HepG2 (cell line): ENCODE results near the gene COL4A3. TPM values are rescaled to one million over a fixed set of nuclear protein-coding genes. Genes with fewer than 3 reads are reported as not detected.

Experiments used
- BCL6 ChIP-seq: IDR thresholded peaks from 2 replicates; pipeline ENCODE4 v1.6.1; 2016; ENCODE audit warnings: missing genetic modification reagents, missing compliant biosample characterization
- HMGA1 ChIP-seq: sonication (generic); formaldehyde crosslinking; conservative IDR thresholded peaks from 2 replicates; pipeline ENCODE4 v1.4.0; 2020; ENCODE audit warnings: missing genetic modification reagents
- HMGXB4 ChIP-seq, 2 experiments: sonication (generic) in 1 of 2; formaldehyde crosslinking in 1 of 2; IDR thresholded peaks; 2 replicates each; pipeline versions ENCODE4 v1.4.0 to v1.6.1; 2018 to 2020; ENCODE audit warnings: missing genetic modification reagents in 2 of 2, borderline replicate concordance in 1 of 2, low read depth in 1 of 2, mild to moderate bottlenecking in 1 of 2, missing biosample characterization in 1 of 2
- HNRNPUL1 ChIP-seq: fragments of 200-400 bp; formaldehyde crosslinking; IDR thresholded peaks from 2 replicates; pipeline ENCODE4 v1.6.1; 2017; ENCODE audit warnings: low read depth, mild to moderate bottlenecking, low read length, moderate library complexity
- ISL2 ChIP-seq: sonication (generic); formaldehyde crosslinking; IDR thresholded peaks from 2 replicates; pipeline ENCODE4 v1.5.0; 2020; ENCODE audit warnings: missing genetic modification reagents
- ISX ChIP-seq: sonication (generic); formaldehyde crosslinking; conservative IDR thresholded peaks from 2 replicates; pipeline ENCODE4 v1.5.0; 2020; ENCODE audit warnings: missing genetic modification reagents
- KAT7 ChIP-seq: IDR thresholded peaks from 2 replicates; pipeline ENCODE4 v1.6.1; 2018; ENCODE audit warnings: borderline replicate concordance, missing compliant biosample characterization
- KLF6 ChIP-seq: IDR thresholded peaks from 2 replicates; pipeline ENCODE4 v1.8.0; 2016; ENCODE audit warnings: missing biosample characterization, missing genetic modification reagents
- MAFF ChIP-seq: IDR thresholded peaks from 2 replicates; pipeline ENCODE4 v1.6.1; 2011; ENCODE audit warnings: low read depth, low read length, improper control_type of control experiment
- MAZ ChIP-seq, 2 experiments: sonication (generic) in 1 of 2; formaldehyde crosslinking in 1 of 2; IDR thresholded peaks; 2 replicates each; pipeline versions ENCODE4 v1.5.0 to v1.6.1; 2012 to 2020; ENCODE audit warnings: low read depth in 2 of 2, mild to moderate bottlenecking in 2 of 2, borderline replicate concordance in 1 of 2, improper control_type of control experiment in 1 of 2, low read length in 1 of 2, missing genetic modification reagents in 1 of 2, moderate library complexity in 1 of 2
- MBD4 ChIP-seq: IDR thresholded peaks from 2 replicates; pipeline ENCODE4 v1.6.1; 2012; ENCODE audit warnings: low read length, inconsistent platforms, borderline replicate concordance
- MLLT10 ChIP-seq: sonication (generic); formaldehyde crosslinking; IDR thresholded peaks from 2 replicates; pipeline ENCODE4 v1.4.0; 2020; ENCODE audit warnings: missing genetic modification reagents
- NFYB ChIP-seq: sonication (generic); formaldehyde crosslinking; IDR thresholded peaks from 2 replicates; pipeline ENCODE4 v1.4.0; 2020; ENCODE audit warnings: missing genetic modification reagents
- NR1H2 ChIP-seq: sonication (generic); formaldehyde crosslinking; IDR thresholded peaks from 2 replicates; pipeline ENCODE4 v1.8.1; 2022; ENCODE audit warnings: low read depth, missing genetic modification reagents, borderline replicate concordance
- RNF2 ChIP-seq: fragments of 450-650 bp; conservative IDR thresholded peaks from 2 replicates; pipeline ENCODE4 v1.6.1; 2016; ENCODE audit warnings: low read depth
- SMARCE1 ChIP-seq: fragments of 450-650 bp; IDR thresholded peaks from 2 replicates; pipeline ENCODE4 v1.6.1; 2017; ENCODE audit warnings: borderline replicate concordance
- SNAPC2 ChIP-seq: sonication (generic); formaldehyde crosslinking; IDR thresholded peaks from 2 replicates; pipeline ENCODE4 v1.8.1; 2022; ENCODE audit warnings: mild to moderate bottlenecking, missing genetic modification reagents
- ZBTB14 ChIP-seq: sonication (generic); formaldehyde crosslinking; IDR thresholded peaks from 2 replicates; pipeline ENCODE4 v1.4.0; 2020; ENCODE audit warnings: missing genetic modification reagents
- ZNF552 ChIP-seq: sonication (generic); formaldehyde crosslinking; IDR thresholded peaks from 2 replicates; pipeline ENCODE4 v1.9.0; 2022; ENCODE audit warnings: missing genetic modification reagents, mild to moderate bottlenecking, borderline replicate concordance
- polyA plus RNA-seq, 8 experiments: library from polyadenylated mRNA; depleted of rRNA in 3 of 8; stranded (reverse) in 7 of 8; unstranded in 1 of 8; fragments of >200 nt; fragmentation: Illumina TruSeq in 4 of 8; extraction: Trizol in 4 of 8; gene quantifications; 2 replicates each; pipeline versions ENCODE4 v1.2.1 to v1.2.3, GENCODE V29; 2011 to 2016; ENCODE audit warnings: low read depth in 4 of 8, missing spikeins in 1 of 8, mixed read lengths in 1 of 8; ENCODE audit not compliant: insufficient read depth in 1 of 8
- total RNA-seq, 5 experiments: library from RNA; depleted of rRNA; stranded (reverse); fragments of >200 nt; fragmentation: Illumina TruSeq; extraction: Trizol; gene quantifications; 2 replicates each; pipeline ENCODE4 v1.2.3, GENCODE V29; 2016; ENCODE audit warnings: low read depth in 1 of 5
- TF ChIP-seq, protein P1 (sequence below), 2 experiments: IDR thresholded peaks; 2 replicates each; pipeline ENCODE4 v1.6.1; 2011 to 2012; ENCODE audit warnings: low read length in 2 of 2, borderline replicate concordance in 1 of 2, low read depth in 1 of 2, mild to moderate bottlenecking in 1 of 2, moderate library complexity in 1 of 2
- TF ChIP-seq, protein P2 (sequence below): sonication (generic); formaldehyde crosslinking; conservative IDR thresholded peaks from 2 replicates; pipeline ENCODE4 v1.8.0; 2022; ENCODE audit warnings: mild to moderate bottlenecking, moderate library complexity, missing genetic modification reagents

Gene COL4A3
- total and polyA plus RNA-seq, 2 of the 13 experiments (the other 11 are each of a cell fraction or from before 2014, with no cell fraction given), result 0.02 TPM; not detected in 1

GRCh38 chr2:227339098-227339599 lies 174.7 kb downstream of the COL4A3 start (continued):
- TF ChIP-seq NR1H2, result no peak
- TF ChIP-seq, protein P1, sequence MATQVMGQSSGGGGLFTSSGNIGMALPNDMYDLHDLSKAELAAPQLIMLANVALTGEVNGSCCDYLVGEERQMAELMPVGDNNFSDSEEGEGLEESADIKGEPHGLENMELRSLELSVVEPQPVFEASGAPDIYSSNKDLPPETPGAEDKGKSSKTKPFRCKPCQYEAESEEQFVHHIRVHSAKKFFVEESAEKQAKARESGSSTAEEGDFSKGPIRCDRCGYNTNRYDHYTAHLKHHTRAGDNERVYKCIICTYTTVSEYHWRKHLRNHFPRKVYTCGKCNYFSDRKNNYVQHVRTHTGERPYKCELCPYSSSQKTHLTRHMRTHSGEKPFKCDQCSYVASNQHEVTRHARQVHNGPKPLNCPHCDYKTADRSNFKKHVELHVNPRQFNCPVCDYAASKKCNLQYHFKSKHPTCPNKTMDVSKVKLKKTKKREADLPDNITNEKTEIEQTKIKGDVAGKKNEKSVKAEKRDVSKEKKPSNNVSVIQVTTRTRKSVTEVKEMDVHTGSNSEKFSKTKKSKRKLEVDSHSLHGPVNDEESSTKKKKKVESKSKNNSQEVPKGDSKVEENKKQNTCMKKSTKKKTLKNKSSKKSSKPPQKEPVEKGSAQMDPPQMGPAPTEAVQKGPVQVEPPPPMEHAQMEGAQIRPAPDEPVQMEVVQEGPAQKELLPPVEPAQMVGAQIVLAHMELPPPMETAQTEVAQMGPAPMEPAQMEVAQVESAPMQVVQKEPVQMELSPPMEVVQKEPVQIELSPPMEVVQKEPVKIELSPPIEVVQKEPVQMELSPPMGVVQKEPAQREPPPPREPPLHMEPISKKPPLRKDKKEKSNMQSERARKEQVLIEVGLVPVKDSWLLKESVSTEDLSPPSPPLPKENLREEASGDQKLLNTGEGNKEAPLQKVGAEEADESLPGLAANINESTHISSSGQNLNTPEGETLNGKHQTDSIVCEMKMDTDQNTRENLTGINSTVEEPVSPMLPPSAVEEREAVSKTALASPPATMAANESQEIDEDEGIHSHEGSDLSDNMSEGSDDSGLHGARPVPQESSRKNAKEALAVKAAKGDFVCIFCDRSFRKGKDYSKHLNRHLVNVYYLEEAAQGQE (IDR thresholded peaks at IDR 0.05; ENCODE audit: borderline replicate concordance in 1 of 2, low read depth in 1 of 2, low read length in 2 of 2), result no peak
- TF ChIP-seq BCL6 (CRISPR knock-in tag), result no peak
- TF ChIP-seq ISL2 (CRISPR knock-in tag), result 0 out of 2 replicates have a peak, but pooled peaks have one; percentile 12
- no peak for TF ChIP-seq ZNF552 (CRISPR knock-in tag)
- TF ChIP-seq SNAPC2 (CRISPR knock-in tag), result no peak
- TF ChIP-seq MLLT10 (CRISPR knock-in tag), result no peak
- TF ChIP-seq MAFF, result no peak
- TF ChIP-seq MBD4, result no peak
- TF ChIP-seq HMGA1 (CRISPR knock-in tag), result no peak
- TF ChIP-seq SMARCE1, result no peak
- TF ChIP-seq, protein P2, sequence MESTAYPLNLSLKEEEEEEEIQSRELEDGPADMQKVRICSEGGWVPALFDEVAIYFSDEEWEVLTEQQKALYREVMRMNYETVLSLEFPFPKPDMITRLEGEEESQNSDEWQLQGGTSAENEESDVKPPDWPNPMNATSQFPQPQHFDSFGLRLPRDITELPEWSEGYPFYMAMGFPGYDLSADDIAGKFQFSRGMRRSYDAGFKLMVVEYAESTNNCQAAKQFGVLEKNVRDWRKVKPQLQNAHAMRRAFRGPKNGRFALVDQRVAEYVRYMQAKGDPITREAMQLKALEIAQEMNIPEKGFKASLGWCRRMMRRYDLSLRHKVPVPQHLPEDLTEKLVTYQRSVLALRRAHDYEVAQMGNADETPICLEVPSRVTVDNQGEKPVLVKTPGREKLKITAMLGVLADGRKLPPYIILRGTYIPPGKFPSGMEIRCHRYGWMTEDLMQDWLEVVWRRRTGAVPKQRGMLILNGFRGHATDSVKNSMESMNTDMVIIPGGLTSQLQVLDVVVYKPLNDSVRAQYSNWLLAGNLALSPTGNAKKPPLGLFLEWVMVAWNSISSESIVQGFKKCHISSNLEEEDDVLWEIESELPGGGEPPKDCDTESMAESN, result no peak
- TF ChIP-seq HNRNPUL1, result 0 out of 2 replicates have a peak, but pooled peaks have one; percentile 33
- no peak for TF ChIP-seq RNF2
- no peak for TF ChIP-seq ISX
- no peak; the same call in 1 of the 2 replicates for TF ChIP-seq NFYB
- TF ChIP-seq HMGXB4 (CRISPR knock-in tag; IDR thresholded peaks at IDR 0.05; ENCODE audit: borderline replicate concordance in 1 of 2, low read depth in 1 of 2), result peak in 1 of 2 experiments; percentile 17; a peak in 1 of 4 replicates
- TF ChIP-seq ZBTB14 (CRISPR knock-in tag), result no peak
- 0 out of 2 replicates have a peak, but pooled peaks have one; percentile 25 for TF ChIP-seq KAT7 (CRISPR knock-in tag)
- TF ChIP-seq KLF6 (CRISPR knock-in tag), result no peak
- no peak for TF ChIP-seq MAZ (IDR thresholded peaks at IDR 0.05; ENCODE audit: borderline replicate concordance, low read depth, low read length)
- TF ChIP-seq MAZ (CRISPR knock-in tag; IDR thresholded peaks at IDR 0.05; ENCODE audit: low read depth), result no peak
